Measurements from ENCODE around the gene PCDH19. TPM values are rescaled to one million over a fixed set of nuclear protein-coding genes. Genes with fewer than 3 reads are reported as not detected.

The PCDH19 gene
- polyA plus RNA-seq, 6 donors from 2014 or later = 0.04 TPM; not detected in 5

- Mint-ChIP-seq H3K36me3 (no peaks in the 10 kb centered on the region), H3K9me3 (peaks cover 0 to 7% (median 3%) of the 10 kb centered on the region in 7 donors), H3K4me1 (no peaks in the 10 kb centered on the region), H3K27ac (no peak overlapping the region), H3K4me3 (no peak overlapping the region), H3K27me3 (no peaks in the 10 kb centered on the region)
- DNase-seq = no peak
- ATAC-seq (ENCODE audit: low read depth in 2 of 2) = no peak
These were observed 162.2 kb downstream of the PCDH19 start for GRCh38 chrX:100247826-100248225.

- DNase-seq = no peak
- Mint-ChIP-seq H3K9me3 (peaks cover 0 to 12% (median 8%) of the 10 kb centered on the region in 7 donors), H3K27ac (no peak overlapping the region), H3K4me1 (no peaks in the 10 kb centered on the region), H3K36me3 (no peaks in the 10 kb centered on the region), H3K27me3 (no peaks in the 10 kb centered on the region), H3K4me3 (no peak overlapping the region)
- no peak for ATAC-seq (ENCODE audit: low read depth in 2 of 2)
These were observed 165.4 kb downstream of the PCDH19 start for GRCh38 chrX:100244681-100245080.

Other genes with a start within 250 kb of the PCDH19 start
- not detected for gene TNMD, start 174.7 kb upstream of the PCDH19 start, polyA plus RNA-seq (ENCODE audit: low read depth in 6 of 6)
- gene TSPAN6, start 226.5 kb upstream of the PCDH19 start, polyA plus RNA-seq (ENCODE audit: low read depth in 6 of 6) = under 1 TPM in 1 of 6 donors, not detected in 5; 0.22 TPM
- gene SRPX2, start 233.9 kb upstream of the PCDH19 start, polyA plus RNA-seq (ENCODE audit: low read depth in 6 of 6) = not detected